OCI-LY1 (cell line): ENCODE results near the gene MKNK1.

Source experiments
- EZH2 ChIP-seq: fragments of 200-600 bp; sonication (generic), shearing (Covaris generic); IDR thresholded peaks from 2 replicates; pipeline ENCODE4 v1.8.0; 2017; ENCODE audit warnings: borderline replicate concordance, mixed run types, mild to moderate bottlenecking, antibody characterized with exemption, low read length, moderate library complexity, mixed read lengths
- TF ChIP-seq, protein P1 (sequence below): fragments of 200-600 bp; sonication (generic), shearing (Covaris generic); IDR thresholded peaks from 2 replicates; pipeline ENCODE4 v1.5.1; 2017; ENCODE audit warnings: mild to moderate bottlenecking, antibody characterized with exemption, low read length, moderate library complexity, mixed read lengths

DNA sequence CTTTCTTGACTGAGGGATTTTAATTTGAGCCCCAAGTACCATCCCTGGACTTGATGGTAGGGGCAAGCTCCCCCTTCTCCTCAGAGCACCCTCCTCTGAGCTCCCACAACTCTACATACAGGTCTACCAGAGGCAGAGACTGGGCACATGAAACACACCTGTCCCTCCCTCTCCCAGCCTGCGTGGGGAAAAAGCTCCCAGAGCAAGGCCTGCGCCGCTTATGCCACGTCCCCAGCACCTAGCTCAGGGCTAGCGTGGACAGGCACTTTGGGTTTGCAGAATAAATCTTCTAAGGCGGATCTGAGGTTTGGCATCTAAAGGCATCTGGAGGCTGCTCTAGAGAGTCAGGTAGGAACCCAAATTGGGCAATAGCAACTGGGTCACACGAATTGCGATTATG, 45.1 kb downstream of the MKNK1 start:
- TF ChIP-seq, protein P1, sequence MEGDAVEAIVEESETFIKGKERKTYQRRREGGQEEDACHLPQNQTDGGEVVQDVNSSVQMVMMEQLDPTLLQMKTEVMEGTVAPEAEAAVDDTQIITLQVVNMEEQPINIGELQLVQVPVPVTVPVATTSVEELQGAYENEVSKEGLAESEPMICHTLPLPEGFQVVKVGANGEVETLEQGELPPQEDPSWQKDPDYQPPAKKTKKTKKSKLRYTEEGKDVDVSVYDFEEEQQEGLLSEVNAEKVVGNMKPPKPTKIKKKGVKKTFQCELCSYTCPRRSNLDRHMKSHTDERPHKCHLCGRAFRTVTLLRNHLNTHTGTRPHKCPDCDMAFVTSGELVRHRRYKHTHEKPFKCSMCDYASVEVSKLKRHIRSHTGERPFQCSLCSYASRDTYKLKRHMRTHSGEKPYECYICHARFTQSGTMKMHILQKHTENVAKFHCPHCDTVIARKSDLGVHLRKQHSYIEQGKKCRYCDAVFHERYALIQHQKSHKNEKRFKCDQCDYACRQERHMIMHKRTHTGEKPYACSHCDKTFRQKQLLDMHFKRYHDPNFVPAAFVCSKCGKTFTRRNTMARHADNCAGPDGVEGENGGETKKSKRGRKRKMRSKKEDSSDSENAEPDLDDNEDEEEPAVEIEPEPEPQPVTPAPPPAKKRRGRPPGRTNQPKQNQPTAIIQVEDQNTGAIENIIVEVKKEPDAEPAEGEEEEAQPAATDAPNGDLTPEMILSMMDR: no peak
- no peak for TF ChIP-seq EZH2
